ENCODE results near the gene NFE2L1.
"Not testable (repeated sequence)": the region's sequence is repeated elsewhere in the genome, so short reads cannot be mapped to it uniquely, and the experiment has no call there.

Gene NFE2L1

GRCh38 chr17:48072811-48073210 is 24.7 kb downstream of the NFE2L1 start:
- H3K4me1 Mint-ChIP-seq (ENCODE audit: low read depth in 2 of 2); H3K4me3 Mint-ChIP-seq; ATAC-seq (replicated peaks); H3K27ac Mint-ChIP-seq; H3K9me3 Mint-ChIP-seq; H3K27me3 Mint-ChIP-seq; DNase-seq: not testable (repeated sequence)
- peaks cover 30% of the 10 kb centered on the region for H3K36me3 Mint-ChIP-seq (ENCODE audit: insufficient read depth)

DNA sequence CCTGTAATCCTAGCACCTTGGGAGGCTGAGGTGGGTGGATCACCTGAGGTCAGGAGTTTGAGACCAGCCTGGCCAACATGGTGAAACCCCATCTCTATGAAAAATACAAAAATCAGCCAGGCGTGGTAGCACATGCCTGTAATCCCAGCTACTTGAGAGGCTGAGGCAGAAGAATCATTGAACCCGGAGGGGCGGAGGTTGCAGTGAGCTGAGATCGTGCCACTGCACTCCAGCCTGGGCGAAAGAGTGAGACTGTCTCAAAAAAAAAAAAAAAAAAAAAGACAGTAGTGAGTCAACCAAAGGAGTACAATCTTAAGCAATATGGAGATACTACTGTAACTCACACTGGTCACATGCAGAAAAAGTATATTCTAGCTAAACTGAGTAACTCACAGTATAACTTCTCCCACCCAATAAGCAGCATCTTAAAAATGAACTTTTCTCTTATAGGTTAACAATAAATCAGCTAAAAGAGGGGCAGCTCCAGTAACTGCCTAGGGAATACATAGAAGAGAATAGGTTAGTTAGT is 25.5 kb downstream of the NFE2L1 start:
- not testable (repeated sequence) for H3K27ac Mint-ChIP-seq; ATAC-seq (replicated peaks); DNase-seq; H3K4me1 Mint-ChIP-seq (ENCODE audit: low read depth in 2 of 2); H3K4me3 Mint-ChIP-seq; H3K27me3 Mint-ChIP-seq; H3K9me3 Mint-ChIP-seq
- H3K36me3 Mint-ChIP-seq (ENCODE audit: insufficient read depth), result peaks cover 28% of the 10 kb centered on the region

- H3K4me3 Mint-ChIP-seq, result no peak overlapping the region
- DNase-seq (peak; percentile 72 to 82 (median 76)), ATAC-seq (replicated peaks) (peak; percentile 78)
- peaks cover 21% of the 10 kb centered on the region for H3K36me3 Mint-ChIP-seq (ENCODE audit: insufficient read depth)
- no peaks in the 10 kb centered on the region for H3K9me3 Mint-ChIP-seq
- no peaks in the 10 kb centered on the region for H3K27me3 Mint-ChIP-seq
- no peaks in the 10 kb centered on the region for H3K4me1 Mint-ChIP-seq (ENCODE audit: low read depth in 2 of 2)
- no peak overlapping the region for H3K27ac Mint-ChIP-seq
Observed at GRCh38 chr17:48074322-48075081, 26.3 kb downstream of the NFE2L1 start.

GRCh38 chr17:48077152-48077551 is 29.0 kb downstream of the NFE2L1 start:
- not testable (repeated sequence) for DNase-seq; H3K9me3 Mint-ChIP-seq; H3K27ac Mint-ChIP-seq; ATAC-seq (replicated peaks); H3K27me3 Mint-ChIP-seq; H3K4me3 Mint-ChIP-seq; H3K4me1 Mint-ChIP-seq (ENCODE audit: low read depth in 2 of 2)
- H3K36me3 Mint-ChIP-seq (ENCODE audit: insufficient read depth), result peaks cover 11% of the 10 kb centered on the region

DNA sequence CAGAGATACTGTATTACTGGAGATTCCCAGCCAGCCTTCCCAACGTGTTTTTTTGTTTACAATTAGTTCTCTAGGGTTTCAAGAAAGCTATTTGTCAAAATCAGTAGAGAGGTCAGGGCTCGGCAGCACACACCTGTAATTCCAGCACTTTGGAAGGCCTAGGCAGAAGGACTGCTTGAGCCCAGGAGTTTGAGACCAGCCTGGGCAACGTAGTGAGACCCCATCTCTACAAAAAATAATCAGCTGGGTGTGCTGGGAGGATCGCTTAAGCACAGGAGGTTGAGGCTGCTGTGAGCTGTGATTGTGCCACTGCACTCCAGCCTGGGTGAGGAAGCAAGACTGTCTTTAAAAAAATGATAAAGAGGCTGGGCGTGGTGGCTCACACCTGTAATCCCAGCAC is 33.7 kb downstream of the NFE2L1 start:
- Mint-ChIP-seq H3K4me3 (no peak overlapping the region), H3K9me3 (no peaks in the 10 kb centered on the region), H3K27me3 (no peaks in the 10 kb centered on the region), H3K36me3 (ENCODE audit: insufficient read depth) (peaks cover 5% of the 10 kb centered on the region), H3K4me1 (ENCODE audit: low read depth in 2 of 2) (peaks cover 0 to 3% of the 10 kb centered on the region in 2 donors), H3K27ac (peak overlapping the region in 1 of 2 donors; percentile 82)
- DNase-seq (no peak), ATAC-seq (replicated peaks) (no peak)

DNA sequence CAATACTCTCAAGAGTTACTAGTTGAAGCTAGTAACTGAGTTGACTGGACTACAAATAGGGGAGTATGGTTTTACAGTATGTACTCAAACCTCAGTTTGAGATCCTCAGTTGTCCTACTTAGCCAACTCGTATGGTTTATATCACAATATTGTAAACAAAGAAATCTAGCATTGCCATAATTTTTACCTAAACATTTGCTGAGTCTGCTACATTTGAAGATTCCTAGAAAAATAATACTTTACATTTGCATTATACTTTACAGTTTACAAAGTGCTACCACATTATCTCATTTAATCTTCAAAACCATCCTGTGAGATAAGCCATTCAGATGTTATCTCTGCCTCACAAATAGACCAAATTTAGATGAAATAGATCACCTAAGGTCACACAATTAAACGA is 36.8 kb downstream of the NFE2L1 start:
- H3K27me3 Mint-ChIP-seq, result no peaks in the 10 kb centered on the region
- DNase-seq, result no peak
- no peak for ATAC-seq (replicated peaks)
- peaks cover 0 to 3% of the 10 kb centered on the region in 2 donors for H3K4me1 Mint-ChIP-seq (ENCODE audit: low read depth in 2 of 2)
- no peak overlapping the region for H3K4me3 Mint-ChIP-seq
- no peaks in the 10 kb centered on the region for H3K9me3 Mint-ChIP-seq
- no peak overlapping the region for H3K27ac Mint-ChIP-seq
- H3K36me3 Mint-ChIP-seq (ENCODE audit: insufficient read depth), result peaks cover 5% of the 10 kb centered on the region

DNA sequence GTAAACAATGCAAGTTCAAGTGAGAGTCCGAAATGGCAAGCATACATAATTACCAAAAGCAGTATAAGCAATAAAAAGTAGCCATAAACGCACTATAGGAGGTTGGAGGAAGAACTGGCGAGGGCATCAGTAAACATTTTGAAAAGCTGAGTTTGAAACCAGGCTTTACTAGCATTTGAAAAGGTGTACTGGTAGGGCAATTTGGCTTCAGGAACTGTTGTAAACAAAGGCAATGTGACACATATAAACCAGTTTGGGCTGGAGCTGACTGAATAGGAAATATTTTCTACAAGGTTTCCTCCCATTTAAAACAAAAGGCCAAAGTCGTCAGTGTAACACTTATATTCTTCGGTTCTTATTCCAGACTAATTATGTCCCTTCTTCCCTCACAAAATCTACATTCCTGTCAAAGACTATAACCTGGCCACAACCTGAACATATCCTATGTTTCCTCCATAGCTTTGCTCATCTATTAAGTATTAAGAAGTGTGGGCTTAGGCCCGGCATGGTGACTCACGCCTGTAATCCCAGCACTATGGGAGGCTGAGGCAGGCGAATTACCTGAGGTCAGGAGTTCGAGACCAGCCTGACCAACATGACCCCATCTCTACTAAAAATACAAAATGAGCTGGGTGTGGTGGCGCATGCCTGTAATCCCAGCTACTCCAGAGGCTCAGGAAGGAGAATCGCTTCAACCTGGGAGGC is 45.3 kb downstream of the NFE2L1 start:
- Mint-ChIP-seq H3K36me3 (ENCODE audit: insufficient read depth) (peaks cover 19% of the 10 kb centered on the region), H3K27ac (no peak overlapping the region), H3K27me3 (no peaks in the 10 kb centered on the region), H3K4me1 (ENCODE audit: low read depth in 2 of 2) (peaks cover 0 to 7% of the 10 kb centered on the region in 2 donors), H3K4me3 (no peak overlapping the region), H3K9me3 (no peaks in the 10 kb centered on the region)
- ATAC-seq (replicated peaks) (no peak), DNase-seq (no peak)

DNA sequence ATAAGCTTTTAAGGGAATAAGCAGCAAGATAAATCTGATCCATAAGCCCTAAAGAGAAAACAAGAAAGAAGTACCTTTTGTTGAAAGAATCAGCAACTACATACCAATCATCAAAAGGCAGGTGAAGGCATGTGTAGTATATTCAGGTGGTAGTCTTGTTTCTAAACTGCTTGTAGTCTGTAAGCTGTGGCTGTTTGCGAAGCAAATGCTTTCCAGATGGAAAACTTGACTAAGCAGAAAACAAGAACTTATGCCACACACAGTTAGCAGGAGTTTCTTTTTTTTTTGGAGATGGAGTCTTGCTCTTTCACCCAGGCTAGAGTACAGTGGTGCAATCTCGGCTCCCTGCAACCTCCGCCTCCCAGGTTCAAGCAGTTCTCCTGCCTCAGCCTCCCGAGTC is 47.5 kb downstream of the NFE2L1 start:
- Mint-ChIP-seq H3K36me3 (ENCODE audit: insufficient read depth) (peaks cover 19% of the 10 kb centered on the region), H3K27me3 (no peaks in the 10 kb centered on the region), H3K9me3 (no peaks in the 10 kb centered on the region), H3K4me1 (ENCODE audit: low read depth in 2 of 2) (peaks cover under 1 to 12% of the 10 kb centered on the region in 2 donors), H3K4me3 (no peak overlapping the region), H3K27ac (no peak overlapping the region)
- ATAC-seq (replicated peaks) (no peak), DNase-seq (no peak)

- Mint-ChIP-seq H3K4me3 (peak overlapping the region; percentile 90 to 93), H3K27ac (no peak overlapping the region), H3K4me1 (ENCODE audit: low read depth in 2 of 2) (peaks cover 16 to 24% of the 10 kb centered on the region in 2 donors), H3K27me3 (no peaks in the 10 kb centered on the region), H3K9me3 (no peaks in the 10 kb centered on the region), H3K36me3 (ENCODE audit: insufficient read depth) (peaks cover 25% of the 10 kb centered on the region)
- no peak for DNase-seq
- no peak for ATAC-seq (replicated peaks)
Observed at GRCh38 chr17:48100160-48100559, 52.0 kb downstream of the NFE2L1 start.

GRCh38 chr17:48100591-48101011 is 52.4 kb downstream of the NFE2L1 start:
- Mint-ChIP-seq H3K27ac (peak overlapping the region; percentile 76 to 80), H3K9me3 (no peaks in the 10 kb centered on the region), H3K4me1 (ENCODE audit: low read depth in 2 of 2) (peaks cover 16 to 24% of the 10 kb centered on the region in 2 donors), H3K4me3 (peak overlapping the region; percentile 90 to 93), H3K27me3 (no peaks in the 10 kb centered on the region), H3K36me3 (ENCODE audit: insufficient read depth) (peaks cover 21% of the 10 kb centered on the region)
- no peak for ATAC-seq (replicated peaks)
- DNase-seq, result no peak

DNA sequence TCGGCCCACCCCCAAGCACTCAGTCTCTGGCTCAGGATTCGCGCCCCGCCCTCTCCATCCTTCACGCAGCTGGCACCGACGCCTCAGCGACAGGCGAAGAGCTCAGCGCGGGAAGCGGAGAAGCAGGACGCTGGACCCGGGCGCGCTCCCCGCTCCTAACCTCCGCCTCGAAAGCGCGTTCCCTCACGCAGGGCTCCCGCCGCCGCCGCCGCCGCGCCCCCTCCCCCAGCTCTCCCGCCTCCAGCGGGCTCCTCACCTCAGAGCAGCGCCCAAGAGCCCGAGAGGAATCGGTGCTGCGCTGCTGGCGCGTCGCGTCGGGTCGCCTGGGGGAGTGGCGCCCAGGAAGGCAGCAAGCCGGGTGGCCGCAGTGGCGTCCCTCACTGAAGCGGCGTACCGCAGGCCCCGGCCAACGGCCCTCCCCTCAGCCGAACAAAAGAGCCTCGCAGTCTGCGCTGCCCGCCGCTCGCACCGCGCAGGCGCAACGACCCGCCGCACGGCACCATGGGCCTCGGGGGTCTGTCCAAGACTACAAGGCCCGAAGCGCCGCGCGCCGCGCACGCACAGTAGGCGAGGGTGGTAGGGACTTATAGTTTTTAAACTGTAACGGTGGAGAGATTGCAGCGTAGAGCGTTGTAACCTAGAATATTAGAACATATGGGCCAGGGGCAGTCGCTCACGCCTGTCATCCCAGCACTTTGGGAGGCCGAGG is 53.0 kb downstream of the NFE2L1 start, which contains the start of gene CBX1:
Gene CBX1, minus strand, starts transcription at position 467 of the 709 bp plus-strand sequence. CDS start 24,474 bp downstream, outside the sequence.
- Mint-ChIP-seq H3K27ac (peak within 1 kb of the TSS; percentile 76 to 80), H3K36me3 (ENCODE audit: insufficient read depth) (peaks cover 21% of the 10 kb centered on the region), H3K4me1 (ENCODE audit: low read depth in 2 of 2) (peaks cover 16 to 24% of the 10 kb centered on the region in 2 donors), H3K4me3 (peak within 1 kb of the TSS; percentile 90 to 93), H3K9me3 (no peaks in the 10 kb centered on the region), H3K27me3 (no peaks in the 10 kb centered on the region)
- DNase-seq, result peak; percentile 86 to 92 (median 91)
- ATAC-seq (replicated peaks), result peak; percentile 94

DNA sequence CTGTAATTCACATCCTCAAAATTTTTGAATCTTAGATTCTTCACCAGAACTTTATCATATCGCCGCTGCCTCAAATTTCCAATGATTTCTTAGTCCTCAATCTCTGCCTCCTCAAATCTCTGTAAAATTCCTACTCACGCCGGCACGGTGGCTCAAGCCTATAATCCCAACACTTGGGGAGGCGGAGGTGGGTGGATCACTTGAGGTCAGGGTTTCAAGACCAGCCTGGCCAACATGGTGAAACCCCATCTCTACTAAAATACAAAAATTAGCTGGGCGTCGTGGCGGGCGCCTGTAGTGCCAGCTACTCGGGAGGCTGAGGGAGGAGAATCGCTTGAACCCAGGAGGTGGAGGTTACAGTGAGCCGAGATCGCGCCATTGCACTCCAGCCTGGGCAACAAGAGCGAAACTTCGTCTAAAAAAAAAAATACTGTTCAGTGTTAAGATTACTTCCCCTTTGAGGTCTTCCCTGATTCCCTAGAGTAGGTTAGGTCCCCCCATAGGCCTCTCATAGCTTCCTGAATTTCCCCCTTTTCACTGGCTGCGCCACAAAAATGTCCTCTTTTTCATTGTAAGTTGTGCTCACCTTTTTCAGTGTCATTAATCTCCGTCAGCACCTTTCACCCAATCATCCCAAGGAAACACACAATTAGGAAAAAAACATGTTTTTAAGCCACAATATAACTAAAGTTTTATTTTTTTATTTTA is 54.0 kb downstream of the NFE2L1 start:
- peaks cover 26% of the 10 kb centered on the region for H3K36me3 Mint-ChIP-seq (ENCODE audit: insufficient read depth)
- no peak for DNase-seq
- no peaks in the 10 kb centered on the region for H3K9me3 Mint-ChIP-seq
- no peak for ATAC-seq (replicated peaks)
- peaks cover 21 to 31% of the 10 kb centered on the region in 2 donors for H3K4me1 Mint-ChIP-seq (ENCODE audit: low read depth in 2 of 2)
- H3K27me3 Mint-ChIP-seq, result no peaks in the 10 kb centered on the region
- H3K4me3 Mint-ChIP-seq, result peak overlapping the region; percentile 62 to 66
- H3K27ac Mint-ChIP-seq, result no peak overlapping the region

All from effector memory CD8-positive, alpha-beta T cell (primary cell).